Vagina (tissue), 2 donors: Measurements from ENCODE around the gene PARD3. TPM values are rescaled to one million over a fixed set of nuclear protein-coding genes. Genes with fewer than 3 reads are reported as not detected.

Experiments used
- DNase-seq, 2 donors: peaks; one replicate each; pipeline ENCODE4 v3.0.0-alpha.2; 2017; ENCODE audit errors: extremely low spot score in 2 of 2
- H3K27ac ChIP-seq: fragments of 200-600 bp; sonication (generic); one replicate; pipeline ENCODE4 v1.5.1; 2019
- H3K27me3 ChIP-seq: fragments of 200-600 bp; sonication (generic); one replicate; pipeline ENCODE4 v1.5.1; 2019
- H3K36me3 ChIP-seq, 2 donors: fragments of 200-600 bp; sonication (generic); one replicate each; pipeline ENCODE4 v1.5.1; 2017 to 2019
- H3K4me1 ChIP-seq: fragments of 200-600 bp; sonication (generic); one replicate; pipeline ENCODE4 v1.5.1; 2019
- H3K4me3 ChIP-seq, 2 donors: fragments of 200-600 bp; sonication (generic); 1 replicate in 1 of 2; 2 replicates in 1 of 2; pipeline ENCODE4 v1.5.1; 2016 to 2019
- H3K9me3 ChIP-seq: fragments of 200-600 bp; sonication (generic); one replicate; pipeline ENCODE4 v1.5.1; 2019
- CTCF ChIP-seq, 3 experiments: fragments of 450-650 bp in 2 of 3; fragments of 200-600 bp in 1 of 3; sonication (generic) in 1 of 3; IDR thresholded peaks; one replicate each; pipeline ENCODE4 v1.5.1; 2017 to 2019; ENCODE audit warnings: antibody characterized with exemption in 3 of 3, mild to moderate bottlenecking in 2 of 3, moderate library complexity in 2 of 3
- POLR2A ChIP-seq, 2 donors: fragments of 450-650 bp; IDR thresholded peaks; one replicate each; pipeline ENCODE4 v1.6.1; 2017; ENCODE audit warnings: antibody characterized with exemption in 2 of 2, mild to moderate bottlenecking in 2 of 2, moderate library complexity in 2 of 2
- POLR2AphosphoS5 ChIP-seq, 2 donors: sonication (generic); formaldehyde crosslinking; IDR thresholded peaks; one replicate each; pipeline ENCODE4 v1.9.0; 2017; ENCODE audit warnings: antibody characterized with exemption in 2 of 2, mild to moderate bottlenecking in 2 of 2, low read depth in 1 of 2; ENCODE audit not compliant: insufficient read depth in 1 of 2
- intact Hi-C: fragments of 100-400 bp; cut with DNase I; formaldehyde crosslinking; loops from one replicate; pipeline ENCODE4 v1.15.1; 2023
- total RNA-seq: library from RNA; depleted of rRNA; stranded (reverse); fragments of >200 nt; gene quantifications from one replicate; pipeline ENCODE4 v1.2.3, GENCODE V29; 2016

PARD3 gene
- total RNA-seq, 1 donor from 2014 or later, result 95.5 TPM

GRCh38 chr10:34737772-34738169, 77.3 kb downstream of the PARD3 start:
- Histone ChIP-seq H3K4me1 (peaks cover 47% of the 10 kb centered on the region), H3K36me3 (no peaks in the 10 kb centered on the region), H3K9me3 (no peaks in the 10 kb centered on the region), H3K27me3 (no peaks in the 10 kb centered on the region), H3K4me3 (no peak overlapping the region), H3K27ac (no peak overlapping the region)
- intact Hi-C loops, result no loop called here
- TF ChIP-seq POLR2AphosphoS5 (IDR thresholded peaks at IDR 0.05; ENCODE audit: insufficient read depth in 1 of 2, low read depth in 1 of 2) (no peak), POLR2A (IDR thresholded peaks at IDR 0.05) (no peak), CTCF (IDR thresholded peaks at IDR 0.05) (no peak)
- DNase-seq, result no peak

- Histone ChIP-seq H3K9me3 (no peaks in the 10 kb centered on the region), H3K27me3 (no peaks in the 10 kb centered on the region), H3K36me3 (no peaks in the 10 kb centered on the region), H3K4me1 (peaks cover 50% of the 10 kb centered on the region), H3K4me3 (no peak overlapping the region), H3K27ac (no peak overlapping the region)
- intact Hi-C loops, result no loop called here
- no peak for DNase-seq
- TF ChIP-seq POLR2A (IDR thresholded peaks at IDR 0.05) (no peak), CTCF (IDR thresholded peaks at IDR 0.05) (no peak), POLR2AphosphoS5 (IDR thresholded peaks at IDR 0.05; ENCODE audit: insufficient read depth in 1 of 2, low read depth in 1 of 2) (no peak)
Measured at GRCh38 chr10:34736976-34737771, 77.9 kb downstream of the PARD3 start.

DNA sequence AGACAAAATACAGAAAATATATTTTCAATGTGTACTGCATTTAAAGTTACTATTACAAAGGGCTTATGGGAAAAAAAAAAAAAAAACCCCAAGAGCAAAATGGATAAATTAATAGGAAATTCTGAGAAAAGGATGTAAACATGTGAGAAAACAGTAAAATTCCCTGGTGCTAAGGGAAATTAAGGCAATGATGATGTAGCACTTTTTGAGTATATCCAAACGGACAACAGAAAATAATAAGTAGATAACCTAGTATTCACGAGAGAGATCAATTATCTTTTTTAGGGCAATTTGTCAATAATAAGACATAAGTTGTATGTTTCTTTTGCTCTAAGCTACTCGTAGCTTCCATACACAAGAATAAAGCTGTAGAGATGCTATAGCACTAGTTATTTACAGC, 80.2 kb downstream of the PARD3 start:
- Histone ChIP-seq H3K4me3 (no peak overlapping the region), H3K27ac (no peak overlapping the region), H3K9me3 (no peaks in the 10 kb centered on the region), H3K36me3 (no peaks in the 10 kb centered on the region), H3K4me1 (peaks cover 61% of the 10 kb centered on the region), H3K27me3 (no peaks in the 10 kb centered on the region)
- intact Hi-C loops, result no loop called here
- TF ChIP-seq CTCF (IDR thresholded peaks at IDR 0.05) (no peak), POLR2A (IDR thresholded peaks at IDR 0.05) (no peak), POLR2AphosphoS5 (IDR thresholded peaks at IDR 0.05; ENCODE audit: insufficient read depth in 1 of 2, low read depth in 1 of 2) (no peak)
- DNase-seq, result no peak

GRCh38 chr10:34732926-34733325, 82.2 kb downstream of the PARD3 start:
- intact Hi-C loops, result no loop called here
- Histone ChIP-seq H3K27ac (peak overlapping the region; percentile 40), H3K27me3 (no peaks in the 10 kb centered on the region), H3K4me1 (peaks cover 62% of the 10 kb centered on the region), H3K4me3 (no peak overlapping the region), H3K36me3 (no peaks in the 10 kb centered on the region), H3K9me3 (no peaks in the 10 kb centered on the region)
- TF ChIP-seq POLR2A (IDR thresholded peaks at IDR 0.05), result no peak
- no peak for TF ChIP-seq POLR2AphosphoS5 (IDR thresholded peaks at IDR 0.05; ENCODE audit: insufficient read depth in 1 of 2, low read depth in 1 of 2)
- TF ChIP-seq CTCF (IDR thresholded peaks at IDR 0.05), result no peak
- no peak for DNase-seq
